GM06990 (cell line): ENCODE data around the gene TAMM41.
"Not testable (repeated sequence)": the region's sequence is repeated elsewhere in the genome, so short reads cannot be mapped to it uniquely, and the experiment has no call there.

Experiments
- DNase-seq: peaks from one replicate; pipeline ENCODE4 v3.0.0-alpha.2; 2011; ENCODE audit not compliant: insufficient read length; ENCODE audit errors: extremely low read depth
- H3K27me3 ChIP-seq: replicated peaks from 2 replicates; pipeline ENCODE4 v1.6.0; 2011; ENCODE audit warnings: low read length; ENCODE audit not compliant: control insufficient read depth, insufficient read depth
- H3K36me3 ChIP-seq: 2 replicates; pipeline ENCODE4 v1.5.1; 2011; ENCODE audit warnings: low read length; ENCODE audit not compliant: control insufficient read depth, insufficient read depth
- H3K4me3 ChIP-seq: replicated peaks from 2 replicates; pipeline ENCODE4 v1.5.1; 2011; ENCODE audit warnings: low read depth, mild to moderate bottlenecking, control low read depth, low read length
- CTCF ChIP-seq: IDR thresholded peaks from 2 replicates; pipeline ENCODE4 v1.5.1; 2011; ENCODE audit warnings: low read length, control low read depth, mild to moderate bottlenecking, inconsistent platforms; ENCODE audit not compliant: insufficient read depth, poor library complexity, severe bottlenecking

Gene TAMM41

DNA sequence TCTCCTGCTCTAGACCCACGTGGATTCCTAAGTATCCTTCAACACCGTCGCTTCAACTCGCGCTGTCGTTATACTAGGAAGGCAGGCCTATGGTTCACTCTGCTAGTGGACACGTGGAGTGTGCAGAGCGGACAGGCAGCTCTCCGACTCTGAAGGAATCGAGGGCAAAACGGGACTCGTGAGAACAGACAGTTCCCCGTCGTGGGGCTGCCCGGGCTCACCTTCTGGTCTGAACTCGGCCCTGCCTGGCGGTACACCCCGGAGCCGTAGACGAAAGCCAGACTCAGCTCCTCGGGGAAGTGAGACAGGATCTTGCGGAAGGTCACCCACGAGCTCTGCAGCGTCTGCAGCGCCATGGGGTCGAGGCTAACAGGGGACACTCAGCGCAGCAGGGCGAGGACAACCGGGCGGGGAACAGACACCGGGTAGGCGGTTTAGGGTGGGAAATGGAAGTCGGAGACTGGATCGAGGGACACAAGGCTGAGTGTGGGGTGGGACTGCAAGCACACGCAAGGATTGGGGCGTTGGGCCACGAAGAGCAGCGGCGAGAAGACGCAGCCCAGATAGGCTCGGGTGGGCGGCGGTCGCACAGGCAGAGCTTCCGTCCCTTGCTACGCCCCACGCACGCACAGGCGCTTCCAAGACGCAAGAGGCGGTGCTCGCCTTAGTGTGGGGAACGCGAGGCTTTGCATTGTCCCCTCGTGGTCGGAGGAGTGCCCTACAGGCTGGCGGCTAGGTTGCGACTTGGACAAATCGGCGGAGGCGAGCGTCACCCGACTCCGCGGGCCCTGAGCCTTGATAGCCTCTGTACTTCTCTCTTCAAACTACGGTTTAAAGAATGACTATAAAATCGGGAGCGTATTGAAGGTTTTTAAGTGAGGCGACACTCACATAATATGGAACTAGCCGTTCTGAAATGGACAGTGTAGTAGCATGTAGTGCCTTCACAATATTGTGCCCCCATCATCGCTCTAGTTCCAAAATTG, at the start of gene TAMM41:
Gene TAMM41 (minus strand): TSS at position 605 of the 986 bp plus-strand sequence. CDS start 249 bp downstream, at position 356.
- Histone ChIP-seq H3K4me3 (peak within 1 kb of the TSS; percentile 97), H3K36me3 (peaks cover 7% of the 10 kb centered on the region), H3K27me3 (no peaks in the 10 kb centered on the region)
- peak; percentile 86 for DNase-seq
- TF ChIP-seq CTCF, result peak; percentile 94

DNA sequence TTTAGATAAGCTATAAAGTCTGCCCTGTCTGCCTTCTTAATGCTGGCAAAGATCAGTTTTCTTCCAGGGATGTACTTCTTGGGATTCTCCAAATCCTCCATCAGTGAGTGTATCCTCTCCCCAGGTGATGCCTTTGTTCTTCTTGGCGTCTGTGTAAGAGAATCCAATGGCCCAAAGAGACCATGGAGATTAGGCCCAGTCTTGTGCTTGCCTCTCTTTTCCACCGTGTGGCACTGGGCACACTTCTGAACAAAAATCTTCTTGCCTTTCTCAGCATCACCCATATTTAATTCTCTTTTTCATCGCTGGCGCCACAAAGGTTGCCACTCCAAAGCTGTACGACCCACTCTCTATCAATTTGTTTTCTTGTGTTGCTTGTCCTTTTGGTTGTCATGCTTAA, 32.2 kb upstream of the TAMM41 start:
- no peak for DNase-seq
- no peak for TF ChIP-seq CTCF
- H3K36me3 ChIP-seq, result no peaks in the 10 kb centered on the region

GRCh38 chr3:11874707-11875106, 28.0 kb upstream of the TAMM41 start:
- DNase-seq, result not testable (repeated sequence)

More for the DNA sequence above, 32.2 kb upstream of the TAMM41 start:
- no peaks in the 10 kb centered on the region for H3K27me3 ChIP-seq
- H3K4me3 ChIP-seq, result no peak overlapping the region

DNA sequence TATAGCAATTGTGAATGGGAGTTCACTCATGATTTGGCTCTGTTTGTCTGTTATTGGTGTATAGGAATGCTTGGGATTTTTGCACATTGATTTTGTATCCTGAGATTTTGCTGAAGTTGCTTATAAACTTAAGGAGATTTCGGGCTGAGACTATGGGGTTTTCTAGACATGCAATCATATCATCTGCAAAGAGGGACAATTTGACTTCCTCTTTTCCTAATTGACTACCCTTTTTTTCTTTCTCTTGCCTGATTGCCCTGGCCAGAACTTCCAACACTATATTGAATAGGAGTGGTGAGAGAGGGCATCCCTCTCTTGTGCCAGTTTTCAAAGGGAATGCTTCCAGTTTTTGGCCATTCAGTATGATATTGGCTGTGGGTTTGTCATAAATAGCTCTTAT, 17.1 kb upstream of the TAMM41 start:
- H3K4me3 ChIP-seq, H3K27me3 ChIP-seq, H3K36me3 ChIP-seq, DNase-seq: not testable (repeated sequence)

More at GRCh38 chr3:11874707-11875106, 28.0 kb upstream of the TAMM41 start:
- not testable (repeated sequence) for H3K36me3 ChIP-seq, H3K4me3 ChIP-seq, H3K27me3 ChIP-seq

- H3K27me3 ChIP-seq, DNase-seq, H3K4me3 ChIP-seq, H3K36me3 ChIP-seq: not testable (repeated sequence)
These were observed 15.9 kb upstream of the TAMM41 start for GRCh38 chr3:11862584-11862983.

DNA sequence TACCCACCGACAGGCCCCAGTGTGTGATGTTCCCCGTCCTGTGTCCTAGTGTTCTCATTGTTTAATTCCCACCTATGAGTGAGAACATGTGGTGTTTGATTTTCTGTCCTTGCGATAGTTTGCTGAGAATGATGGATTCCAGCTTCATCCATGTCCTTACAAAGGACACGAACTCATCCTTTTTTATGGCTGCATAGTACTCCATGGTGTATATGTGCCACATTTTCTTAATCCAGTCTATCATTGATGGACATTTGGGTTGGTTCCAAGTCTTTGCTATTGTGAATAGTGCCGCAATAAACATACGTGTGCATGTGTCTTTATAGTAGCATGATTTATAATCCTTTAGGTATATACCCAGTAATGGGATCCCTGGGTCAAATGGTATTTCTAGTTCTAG, 15.5 kb upstream of the TAMM41 start:
- H3K36me3 ChIP-seq, H3K4me3 ChIP-seq, DNase-seq, H3K27me3 ChIP-seq: not testable (repeated sequence)

DNA sequence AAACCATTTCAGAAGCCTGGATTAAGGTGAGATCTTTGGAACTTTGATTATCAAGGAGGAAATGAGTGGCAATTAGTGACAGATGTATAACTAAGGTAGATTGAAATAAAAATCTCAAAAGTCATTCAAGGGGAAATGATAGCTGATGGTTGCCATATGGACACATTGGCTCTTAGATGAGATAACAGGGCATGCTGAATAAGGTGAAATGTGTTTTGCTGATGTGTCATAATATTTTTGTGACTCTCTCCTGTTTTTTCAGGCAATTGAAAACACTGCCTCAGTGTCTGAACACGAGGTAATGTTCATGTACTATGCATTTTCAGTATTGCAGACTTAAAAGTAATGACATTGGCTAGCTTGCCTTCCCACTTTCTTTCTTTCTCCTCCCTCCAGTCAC, 13.5 kb upstream of the TAMM41 start:
- not testable (repeated sequence) for H3K36me3 ChIP-seq, H3K27me3 ChIP-seq, DNase-seq, H3K4me3 ChIP-seq

GRCh38 chr3:11853450-11853849, 6.8 kb upstream of the TAMM41 start:
- DNase-seq, result no peak
- Histone ChIP-seq H3K27me3 (no peaks in the 10 kb centered on the region; the same call in 1 of the 2 replicates), H3K4me3 (no peak overlapping the region), H3K36me3 (no peaks in the 10 kb centered on the region)
- no peak for TF ChIP-seq CTCF
